ENCODE results near the gene GPR176.
"Not testable (repeated sequence)": the region's sequence is repeated elsewhere in the genome, so short reads cannot be mapped to it uniquely, and the experiment has no call there.

The GPR176 gene

DNA sequence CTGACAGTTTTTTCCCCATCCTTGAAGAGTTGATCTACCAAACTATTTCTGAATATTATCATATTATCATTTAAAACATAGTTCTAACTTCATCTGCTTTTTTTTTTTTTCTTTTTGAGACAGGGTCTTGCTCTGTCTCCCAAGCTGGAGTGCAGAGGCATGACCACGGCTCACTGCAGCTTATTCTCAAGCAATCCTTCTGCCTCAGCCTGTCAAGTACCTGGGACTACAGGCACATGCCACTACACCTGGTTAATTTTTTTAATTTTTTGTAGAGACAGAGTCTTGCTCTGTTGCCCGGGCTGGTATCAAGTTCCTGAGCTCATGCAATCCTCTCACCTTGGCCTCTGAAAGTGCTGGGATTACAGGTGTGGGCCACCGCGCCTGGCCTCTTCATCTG, 15.2 kb upstream of the GPR176 start:
- FAIRE-seq = no peak

DNA sequence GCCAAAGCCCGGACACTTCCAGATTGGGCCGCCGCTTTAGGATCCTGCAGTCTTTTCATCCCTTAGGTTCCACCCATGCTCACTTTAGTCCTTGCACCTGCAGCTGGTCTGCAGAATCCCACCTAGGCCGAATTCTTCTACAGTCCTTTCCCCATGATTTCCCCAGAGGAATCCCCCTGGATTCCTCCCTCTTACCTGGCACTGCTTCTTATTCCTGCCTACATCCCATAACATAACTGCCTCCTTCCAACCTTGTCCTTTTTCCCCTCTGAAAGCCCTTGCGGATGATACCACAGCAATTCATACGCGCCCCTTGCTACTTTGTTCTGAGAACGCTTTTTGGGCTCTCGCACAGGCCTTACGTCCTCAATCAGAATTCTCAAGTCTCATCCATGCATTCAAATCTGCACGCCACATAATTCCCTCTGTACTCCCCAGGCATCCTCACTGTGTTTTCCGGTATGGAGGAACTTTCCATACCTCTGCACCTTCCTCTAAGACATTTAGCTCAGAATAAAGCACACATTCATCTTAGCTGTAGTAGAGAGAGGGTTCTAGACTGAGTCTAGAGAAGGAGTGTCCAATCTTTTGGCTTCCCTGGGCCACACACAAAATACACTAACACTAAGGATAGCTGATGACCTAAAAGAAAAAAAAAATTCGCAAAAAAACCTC, 14.5 kb upstream of the GPR176 start:
- FAIRE-seq = no peak

DNA sequence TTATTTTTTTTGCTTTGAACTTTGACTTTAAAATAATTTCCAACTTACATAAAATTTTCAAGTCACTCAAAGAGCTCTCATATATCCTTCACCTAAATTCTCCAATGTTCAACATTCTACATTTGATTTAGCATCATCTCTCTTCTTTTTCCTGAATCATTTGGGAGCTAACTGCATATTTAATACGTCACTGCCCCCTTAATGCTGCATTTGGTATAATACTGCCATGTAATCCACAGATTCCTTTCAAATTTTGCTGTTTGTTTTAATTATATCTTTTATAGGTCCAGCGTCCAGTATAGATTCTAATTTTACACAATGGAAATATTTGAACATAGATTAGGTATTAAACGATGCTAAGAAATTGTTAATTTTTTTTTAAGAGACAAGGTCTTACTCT, 11.5 kb upstream of the GPR176 start:
- no peak for FAIRE-seq

DNA sequence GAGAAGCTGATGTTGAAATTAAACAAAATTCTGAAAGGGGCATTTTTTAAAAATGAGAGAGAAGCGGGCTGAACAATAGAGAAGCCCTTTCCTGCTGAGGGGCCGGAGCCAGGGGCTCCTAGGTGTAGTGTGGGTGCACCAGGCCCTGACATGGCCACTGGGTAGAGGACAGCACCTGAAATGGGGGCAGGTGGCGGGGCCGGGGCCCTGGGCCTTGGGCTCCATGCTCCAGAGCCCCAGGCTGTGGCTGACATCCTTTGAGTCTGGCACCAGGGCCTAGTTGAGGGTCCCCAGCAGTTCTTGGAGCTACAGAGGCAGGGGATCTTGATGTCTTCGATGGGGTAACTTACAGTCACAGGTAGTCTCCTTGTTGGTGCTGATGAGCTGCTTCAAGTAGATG, 6.5 kb upstream of the GPR176 start:
- no peak for FAIRE-seq

DNA sequence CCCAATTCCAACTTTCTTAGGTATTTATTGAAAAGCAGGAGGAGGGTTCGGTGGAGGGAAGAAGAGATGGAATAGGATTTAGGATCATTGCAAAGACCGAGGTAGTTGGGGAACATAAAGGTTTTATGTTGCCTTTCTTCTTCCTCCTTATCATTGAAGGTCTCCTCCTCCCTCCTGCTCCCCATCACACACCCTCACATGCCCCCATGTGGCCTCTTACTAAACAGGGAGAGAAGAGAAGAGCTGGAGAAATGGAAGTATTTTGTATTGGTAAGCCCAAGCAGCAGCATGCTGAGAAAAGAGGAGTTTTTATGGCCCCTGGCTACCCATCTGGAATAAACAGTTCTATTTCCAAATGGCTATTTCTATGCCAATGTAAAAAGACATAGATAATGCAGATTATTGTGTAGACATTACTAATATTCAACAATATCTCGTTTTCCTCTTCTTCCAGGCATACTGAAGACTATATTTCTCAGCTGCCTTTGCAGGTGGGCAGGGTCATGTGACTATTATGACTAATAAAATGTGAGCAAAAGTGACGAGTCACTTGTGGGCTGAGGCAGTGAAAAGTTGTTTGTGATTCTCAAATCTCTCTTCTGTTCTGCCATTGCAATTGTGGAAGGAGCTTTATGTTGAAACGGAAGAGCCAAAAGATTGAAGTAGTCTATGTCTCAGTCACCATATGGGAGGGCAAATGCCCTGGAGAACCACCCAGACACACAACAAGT, 5.2 kb upstream of the GPR176 start:
- no peak for FAIRE-seq

DNA sequence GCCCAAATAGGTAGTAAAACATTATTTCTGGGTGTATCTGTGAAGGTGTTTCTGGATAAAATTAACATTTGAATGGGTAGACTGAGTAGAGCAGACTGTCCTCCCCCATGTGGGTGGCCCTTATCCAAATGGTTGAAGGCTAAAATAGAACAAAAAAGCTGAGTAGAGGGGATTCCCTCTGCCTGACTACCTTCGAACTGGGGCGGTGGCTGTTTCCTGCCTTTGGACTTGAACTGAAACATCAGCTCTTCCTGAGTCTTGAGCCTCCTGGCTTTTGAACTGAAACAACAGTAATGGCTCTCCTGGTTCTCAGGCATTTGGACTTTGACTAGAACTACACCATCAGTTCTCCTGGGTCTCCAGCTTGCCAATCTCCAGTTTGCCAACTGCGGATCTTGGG, 4.4 kb upstream of the GPR176 start:
- no peak for FAIRE-seq

DNA sequence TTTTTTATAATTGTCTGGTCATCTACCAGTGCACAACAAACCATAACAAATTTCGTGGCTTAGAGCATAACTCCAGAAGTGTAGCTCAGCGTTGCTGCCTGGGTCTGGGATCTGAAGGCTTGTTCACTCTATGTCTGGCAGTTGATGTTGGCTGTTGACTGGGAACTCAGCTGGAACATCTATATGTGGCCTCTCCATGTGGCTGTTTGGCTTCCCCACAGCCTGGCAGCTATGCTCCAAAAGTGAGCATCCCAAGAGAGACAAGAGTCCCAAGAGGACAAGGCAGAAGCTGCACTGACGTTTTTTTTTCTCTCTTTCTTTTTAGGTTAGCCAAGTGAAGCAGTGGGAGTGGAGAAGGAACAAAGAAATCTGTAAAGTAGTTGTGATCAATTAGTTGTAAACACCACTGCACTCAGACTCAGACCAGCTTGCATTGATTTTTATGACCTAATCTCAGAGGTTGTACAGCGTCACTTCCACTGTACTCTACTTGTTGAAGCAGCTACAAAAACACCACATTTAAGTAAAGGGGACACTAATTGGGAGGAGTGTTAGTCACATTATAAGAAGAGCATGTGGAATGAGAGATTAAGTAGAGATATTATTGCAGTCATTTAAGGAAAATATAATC, 2.5 kb upstream of the GPR176 start:
- FAIRE-seq = no peak

DNA sequence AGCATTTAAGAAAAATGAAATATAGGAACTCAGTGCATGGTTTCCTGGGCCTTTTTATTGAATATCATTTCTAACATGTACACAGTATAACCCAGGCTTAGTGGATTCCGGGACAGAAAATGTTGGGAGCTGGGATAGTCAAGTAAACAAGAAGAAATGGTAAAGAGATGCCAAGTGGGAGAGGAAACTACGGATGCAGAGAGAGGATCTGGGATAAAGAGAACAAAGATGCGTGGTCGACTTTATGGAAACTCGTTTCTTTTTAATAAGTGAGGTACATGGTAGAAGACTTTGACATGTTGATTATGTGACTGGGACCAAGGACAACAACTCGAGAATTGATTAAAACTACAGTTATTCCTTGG, 1.2 kb upstream of the GPR176 start:
- FAIRE-seq = no peak

DNA sequence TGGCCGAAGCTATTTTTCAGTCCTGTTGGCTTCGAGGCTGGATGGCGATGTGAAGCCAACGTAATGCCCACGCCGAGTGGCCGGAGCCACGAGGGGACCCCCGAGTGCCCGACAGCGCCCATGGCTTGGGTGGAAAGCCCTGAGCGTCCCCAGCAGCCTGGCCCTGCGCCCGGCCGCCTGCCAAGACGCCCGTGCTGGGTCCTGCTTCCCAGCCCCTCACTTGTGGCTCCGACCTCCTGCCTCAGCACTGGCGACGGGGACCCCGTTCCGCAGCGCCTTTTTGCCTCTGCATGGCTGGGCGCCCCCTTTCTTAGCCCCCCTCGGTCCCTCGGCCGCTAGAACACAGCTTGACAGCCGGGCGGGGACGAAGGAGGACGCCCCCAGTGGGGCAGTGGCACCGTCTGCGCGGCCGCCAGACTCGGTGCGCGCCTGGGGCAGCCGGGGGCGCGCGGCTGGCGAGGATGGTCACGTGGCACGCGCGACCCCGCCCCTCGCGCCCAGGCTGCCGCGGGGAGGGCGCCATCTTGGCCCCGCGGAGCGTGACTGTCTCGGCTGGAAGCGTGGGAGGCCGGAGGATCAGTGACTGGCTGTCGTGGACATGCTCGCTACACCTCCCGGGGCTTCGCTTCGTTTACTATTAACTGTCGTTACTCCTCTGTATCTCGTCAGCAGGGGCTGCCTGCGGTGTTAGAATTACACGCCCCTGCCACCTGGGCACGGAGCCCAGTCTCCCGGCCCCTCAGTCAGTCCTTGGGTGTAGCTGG, 626 bp upstream of the GPR176 start:
- no peak for FAIRE-seq

DNA sequence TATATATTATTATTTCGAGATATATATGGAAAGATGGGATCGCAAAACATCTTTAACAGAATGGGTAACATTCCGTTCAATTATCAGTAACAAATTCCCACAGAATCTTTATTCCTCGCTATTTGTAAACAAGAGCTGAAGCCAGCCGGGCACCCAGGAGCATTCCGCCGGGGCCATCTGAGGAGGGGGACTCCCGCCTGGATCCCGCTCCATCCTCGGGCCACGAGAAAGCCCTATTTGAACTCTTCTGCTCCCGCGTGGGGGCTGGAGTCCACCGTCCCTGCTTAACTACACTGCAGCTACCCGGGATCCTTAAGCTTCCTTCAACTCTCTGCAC, 687 bp downstream of the GPR176 start:
- no peak for FAIRE-seq

DNA sequence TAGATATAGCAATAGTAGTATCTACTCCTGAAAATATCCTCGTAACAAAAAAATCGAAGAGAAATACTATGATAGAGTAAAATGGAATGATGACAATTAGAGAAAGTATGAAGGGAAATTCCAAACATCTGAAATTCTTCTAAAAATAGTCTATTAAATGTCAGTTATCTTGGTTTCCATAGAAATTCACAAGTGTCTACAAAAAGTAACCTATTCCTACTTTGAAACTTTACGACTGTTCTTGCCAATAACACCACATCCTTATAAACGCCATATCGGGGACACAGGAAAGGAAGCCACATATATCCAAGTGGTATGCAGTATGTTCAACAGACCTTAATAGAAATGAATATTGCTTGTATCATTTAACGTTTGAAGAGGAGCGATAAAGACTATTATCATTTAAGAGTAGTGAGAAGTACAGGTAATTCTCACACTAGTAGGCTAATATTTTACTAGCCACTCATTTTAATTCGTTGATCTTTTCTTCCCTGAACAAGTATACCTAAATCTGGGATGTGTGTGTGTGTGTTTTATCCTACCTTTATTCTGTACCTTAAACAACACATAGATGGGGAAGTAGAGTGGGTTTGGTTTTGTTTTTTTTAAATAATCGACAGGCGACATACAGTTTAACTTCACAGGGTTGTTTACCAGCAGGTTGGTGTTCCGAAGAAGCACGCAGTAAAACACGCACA, 1.2 kb downstream of the GPR176 start:
- no peak for FAIRE-seq

DNA sequence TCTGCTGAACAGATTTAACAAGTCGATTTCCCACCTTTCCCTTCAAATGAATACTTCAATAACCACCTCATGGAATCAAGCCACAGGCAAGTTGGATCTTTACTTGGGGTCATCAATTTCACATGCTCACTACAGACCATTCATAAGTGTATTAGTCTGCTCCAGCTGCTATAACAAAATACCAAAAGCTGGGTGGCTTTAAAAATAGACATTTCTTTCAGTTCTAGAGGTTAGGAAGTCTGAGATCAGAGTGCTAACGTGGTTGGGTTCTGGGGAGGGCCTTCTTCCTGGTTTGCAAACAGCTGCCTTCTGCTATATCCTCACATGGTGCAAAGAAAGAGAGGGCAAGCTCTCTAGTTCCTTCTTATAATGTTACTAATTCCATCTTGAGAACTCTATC, 5.1 kb downstream of the GPR176 start:
- FAIRE-seq = no peak

DNA sequence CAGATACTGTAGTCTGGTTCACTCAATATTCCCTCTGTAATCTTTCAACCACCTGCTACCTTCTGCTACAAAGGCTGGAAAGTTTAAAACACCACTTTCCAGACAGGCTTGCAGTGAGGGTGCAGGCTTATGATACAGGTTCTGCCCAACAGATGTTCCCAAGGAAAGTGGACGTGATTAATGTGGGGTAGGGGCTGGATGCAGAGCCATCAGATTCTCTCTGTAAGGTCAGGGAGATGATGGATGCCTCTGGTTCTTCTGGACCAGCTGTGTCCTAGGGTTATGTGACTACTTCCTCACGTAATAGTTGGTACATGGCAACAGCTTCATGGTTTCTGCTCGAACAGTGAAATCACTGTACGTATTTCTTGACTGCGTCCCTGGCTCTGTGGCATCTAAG, 11.1 kb downstream of the GPR176 start:
- FAIRE-seq = no peak

DNA sequence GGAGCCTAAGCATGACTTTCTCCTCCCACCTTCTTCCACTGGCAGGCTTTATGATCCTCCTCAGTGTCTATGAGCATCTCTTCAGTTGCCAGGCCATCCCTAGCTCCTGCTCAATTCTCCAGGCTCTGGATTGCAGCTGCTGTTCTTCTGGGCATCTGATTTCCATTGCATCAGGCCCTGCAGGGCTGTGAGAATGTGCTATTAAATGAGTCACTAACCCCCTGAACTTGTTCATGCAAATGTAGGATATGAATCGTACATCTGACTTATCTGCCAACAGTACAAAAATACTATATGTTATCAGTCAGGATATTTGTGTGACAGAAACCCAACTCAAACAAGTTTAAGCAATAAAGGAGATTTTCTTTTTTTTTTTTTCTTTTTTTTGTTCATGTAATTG, 11.9 kb downstream of the GPR176 start:
- FAIRE-seq = no peak

DNA sequence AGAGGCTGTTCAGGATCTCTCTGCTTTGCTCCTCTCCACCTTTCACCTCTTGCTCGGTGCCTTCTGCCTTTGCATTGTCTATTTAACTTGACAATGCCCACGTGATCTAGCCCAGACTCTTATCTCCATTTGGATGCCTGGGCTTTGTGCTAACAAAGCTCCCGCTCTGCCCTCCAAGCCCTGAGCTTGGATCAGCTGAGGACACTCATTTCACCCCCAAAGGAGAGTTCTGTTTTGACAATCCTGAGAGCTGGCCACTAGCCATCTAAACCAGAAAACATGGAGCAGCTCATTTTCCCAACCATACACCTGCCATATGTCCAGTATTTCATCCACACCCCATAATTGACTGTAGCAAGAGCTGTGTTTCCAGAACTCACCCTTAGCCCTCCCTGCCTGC, 12.8 kb downstream of the GPR176 start:
- FAIRE-seq = no peak

DNA sequence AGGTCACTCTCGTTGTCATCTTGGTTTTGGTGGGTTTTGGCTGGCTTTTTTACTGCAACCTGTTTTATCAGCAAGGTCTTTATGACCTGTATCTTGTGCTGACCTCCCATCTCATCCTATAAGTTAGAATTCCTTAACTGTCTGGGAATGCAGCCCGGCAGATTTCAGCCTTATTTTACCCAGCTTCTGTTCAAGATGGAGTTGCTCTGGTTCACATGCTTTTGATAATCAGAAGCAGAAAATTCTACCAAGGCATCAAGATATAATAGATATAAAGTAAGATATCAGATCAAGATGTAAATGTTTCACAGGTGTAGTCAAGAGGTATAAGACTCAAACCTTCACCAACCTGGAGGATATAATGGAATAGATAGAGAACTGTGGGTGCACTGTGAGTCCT, 16.0 kb downstream of the GPR176 start:
- no peak for FAIRE-seq

DNA sequence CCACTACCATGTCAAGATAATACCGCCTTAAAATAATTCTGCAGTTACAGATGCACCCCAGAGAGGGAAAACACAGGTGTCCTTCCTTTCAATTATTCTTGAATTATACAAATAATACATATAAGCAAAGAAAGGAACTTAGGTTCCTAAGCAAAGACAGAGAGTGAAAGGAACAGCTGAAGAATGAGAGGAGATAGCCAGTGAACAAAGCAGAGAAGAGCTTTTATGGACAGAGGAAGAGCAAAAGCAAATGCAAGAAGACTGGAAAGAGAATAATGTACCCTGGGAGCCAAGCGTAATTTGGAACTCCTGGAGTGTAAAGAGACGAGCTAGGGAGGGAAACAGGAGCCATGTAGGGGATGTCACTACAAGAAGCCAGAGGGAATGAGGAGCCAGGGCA, 21.7 kb downstream of the GPR176 start:
- FAIRE-seq = no peak

DNA sequence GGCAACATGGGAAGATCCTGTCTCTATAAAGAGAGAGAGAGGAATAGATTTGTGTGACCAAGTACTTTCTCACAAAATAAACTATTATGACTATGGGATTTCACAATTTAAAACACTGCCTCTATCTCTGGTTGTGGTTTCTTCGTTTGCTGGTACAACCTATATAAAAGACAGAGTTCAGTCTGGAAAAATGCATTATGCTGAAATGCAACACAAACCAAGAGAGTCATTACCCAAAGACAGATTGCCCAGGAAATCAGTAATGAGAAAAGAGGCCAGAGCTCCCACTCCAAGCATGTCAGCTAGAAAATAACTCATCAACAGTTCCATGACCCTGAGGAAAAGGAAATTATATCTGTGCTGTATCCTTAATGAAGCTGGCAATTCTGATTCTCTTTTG, 23.2 kb downstream of the GPR176 start:
- FAIRE-seq = no peak

DNA sequence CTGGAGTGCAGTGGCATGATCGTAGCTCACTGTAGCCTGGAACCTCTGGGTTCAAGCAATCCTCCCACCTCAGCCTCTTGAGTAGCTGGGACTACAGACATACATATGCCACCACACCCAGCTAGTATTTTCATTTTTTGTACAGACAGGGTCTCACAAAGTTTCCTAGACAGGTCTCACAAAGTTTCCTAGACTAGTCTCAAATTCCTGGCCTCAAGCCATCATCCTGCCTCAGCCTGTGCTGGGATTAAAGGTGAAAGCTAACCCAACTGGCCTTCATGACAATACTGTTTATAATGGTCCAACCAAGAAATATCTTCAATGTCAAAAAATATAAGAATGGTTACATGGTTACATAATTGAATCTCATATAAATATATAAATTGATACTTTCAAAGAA, 24.0 kb downstream of the GPR176 start:
- no peak for FAIRE-seq

DNA sequence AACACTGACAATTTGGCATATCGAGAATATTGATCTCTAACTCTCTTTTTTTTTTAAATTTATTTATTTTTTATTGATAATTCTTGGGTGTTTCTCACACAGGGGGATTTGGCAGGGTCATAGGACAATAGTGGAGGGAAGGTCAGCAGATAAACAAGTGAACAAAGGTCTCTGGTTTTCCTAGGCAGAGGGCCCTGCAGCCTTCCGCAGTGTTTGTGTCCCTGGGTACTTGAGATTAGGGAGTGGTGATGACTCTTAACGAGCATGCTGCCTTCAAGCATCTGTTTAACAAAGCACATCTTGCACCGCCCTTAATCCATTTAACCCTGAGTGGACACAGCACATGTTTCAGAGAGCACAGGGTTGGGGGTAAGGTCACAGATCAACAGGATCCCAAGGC, 27.0 kb downstream of the GPR176 start:
- not testable (repeated sequence) for FAIRE-seq

DNA sequence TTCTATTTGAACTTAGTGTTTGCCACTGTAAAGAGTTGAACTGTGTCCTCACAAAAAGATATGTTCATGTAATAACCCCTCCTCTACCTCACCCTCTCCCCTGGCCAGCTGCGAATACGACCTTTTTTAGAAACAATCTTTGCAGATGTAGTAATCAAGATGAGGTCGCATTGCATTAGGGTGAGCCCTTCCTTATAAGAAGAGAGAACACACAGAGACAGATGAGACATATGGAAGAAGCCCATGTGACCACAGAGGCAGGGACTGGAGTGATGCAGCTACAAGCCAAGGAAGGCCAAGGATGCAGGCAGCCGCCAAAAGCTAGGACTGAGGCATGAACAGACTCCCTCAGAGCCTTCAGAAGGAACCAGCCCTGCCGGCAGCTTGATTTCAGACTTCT, 27.6 kb downstream of the GPR176 start:
- no peak for FAIRE-seq

DNA sequence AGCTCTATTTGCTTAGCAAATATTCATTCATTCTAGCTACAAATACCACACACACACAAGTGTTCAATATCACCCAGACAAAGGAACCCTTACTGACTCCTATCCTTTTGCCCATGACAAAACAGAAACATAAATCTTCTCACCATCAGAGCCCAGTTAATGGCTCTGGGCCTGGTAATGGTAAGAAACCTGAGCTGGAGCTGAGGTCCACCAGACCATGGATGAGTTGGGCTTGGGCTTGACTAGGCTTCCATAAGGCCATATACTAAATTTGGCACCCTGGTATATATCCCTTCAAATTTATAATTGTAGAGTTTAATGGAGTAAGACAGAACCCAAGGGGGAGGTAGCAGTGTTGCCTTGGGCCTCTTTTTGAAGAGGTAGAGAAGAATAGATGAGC, 29.4 kb downstream of the GPR176 start:
- FAIRE-seq = no peak

DNA sequence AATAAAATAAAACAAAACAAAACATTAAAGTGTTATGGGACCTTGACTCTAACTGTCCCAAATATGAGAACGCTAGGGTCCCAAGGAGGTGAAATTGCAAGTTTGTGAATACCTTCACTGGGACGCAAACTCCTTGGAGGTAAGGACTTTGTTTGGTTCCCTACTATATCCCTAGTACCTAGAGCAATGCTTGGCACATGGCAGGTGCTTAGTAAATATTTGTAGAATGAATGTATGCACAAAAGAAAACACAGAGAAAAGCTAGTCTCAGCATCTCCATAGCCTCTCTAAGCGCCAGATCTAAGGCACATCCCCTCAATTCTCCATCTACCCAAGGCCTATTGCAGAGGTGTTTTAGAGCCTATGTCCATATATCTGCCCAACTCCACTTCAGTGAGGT, 30.5 kb downstream of the GPR176 start:
- no peak for FAIRE-seq
